GM18858 (cell line): Measurements from ENCODE around the gene CAPN5.

Experiments used
- ATAC-seq: cut with Tn5 transposase; IDR thresholded peaks from one replicate; pipeline ENCODE4 v1.9.1; 2021; ENCODE audit not compliant: unreplicated experiment

CAPN5 gene

DNA sequence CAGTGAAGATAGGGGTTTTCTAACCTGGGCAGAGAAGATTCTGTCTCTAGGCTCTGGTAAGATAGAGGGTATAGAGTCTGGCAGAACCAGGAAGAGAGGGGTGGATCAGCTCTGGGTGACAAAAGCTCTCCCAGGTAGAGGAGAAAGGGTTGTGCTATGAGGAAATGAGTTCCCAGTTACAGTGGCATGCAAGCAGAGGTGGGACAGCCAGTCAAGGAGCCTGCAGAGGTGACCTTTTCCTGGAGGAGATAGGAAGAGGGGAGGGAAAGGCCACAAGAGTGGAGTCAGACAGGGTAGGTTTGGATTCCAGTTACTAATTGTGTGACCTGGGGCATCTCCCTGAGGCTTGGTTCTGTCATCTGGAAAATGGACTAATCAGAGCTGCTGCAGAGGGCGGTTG, 3.4 kb upstream of the CAPN5 start:
- ATAC-seq = no peak

DNA sequence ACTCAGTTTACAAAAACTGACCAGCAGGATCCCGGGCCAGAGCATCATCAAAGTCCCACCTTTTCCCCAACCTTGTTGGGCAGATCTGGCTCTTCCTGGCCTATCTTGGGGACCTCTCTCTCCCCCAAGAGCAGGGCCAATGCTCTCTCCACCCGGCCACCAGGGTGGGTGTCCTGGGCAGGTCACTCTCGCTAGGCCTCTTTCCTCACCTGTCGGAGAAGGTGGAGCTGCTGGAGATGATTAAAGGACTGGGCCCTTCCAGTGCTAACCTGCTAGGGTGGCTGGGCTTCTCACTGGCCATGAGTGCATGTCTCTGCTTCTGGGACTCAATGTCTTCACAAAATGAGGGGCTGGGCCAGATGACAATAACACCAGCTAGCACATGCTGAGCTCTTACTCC, 2.9 kb upstream of the CAPN5 start:
- ATAC-seq = no peak

DNA sequence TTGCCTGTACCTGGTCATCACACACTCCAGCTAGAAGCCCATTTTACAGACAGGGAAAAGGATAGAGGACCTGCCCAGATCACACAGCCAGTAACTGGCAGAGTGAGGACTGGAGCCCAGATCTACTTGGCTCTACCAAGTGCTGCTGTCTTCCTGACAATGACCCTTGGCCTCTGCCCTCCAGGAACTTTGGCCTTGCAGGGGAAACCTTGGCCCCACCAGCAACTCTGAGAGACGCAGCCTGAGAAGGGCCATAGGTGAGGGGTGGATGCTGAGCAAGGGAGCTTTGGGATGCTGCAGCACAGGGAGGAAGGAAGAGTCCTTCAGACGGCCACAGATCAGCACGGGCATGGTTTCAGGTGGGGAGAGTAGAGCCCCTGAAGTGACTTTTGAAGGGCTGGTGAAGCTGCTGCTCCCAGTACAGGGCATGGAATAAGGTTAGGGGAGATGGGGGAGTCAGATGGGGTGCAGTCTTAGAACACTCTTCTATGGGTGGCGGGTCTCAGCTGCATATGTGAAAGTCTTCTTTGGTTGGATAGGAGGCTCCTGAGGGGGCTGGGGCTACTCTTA, 2.0 kb upstream of the CAPN5 start:
- ATAC-seq = no peak

DNA sequence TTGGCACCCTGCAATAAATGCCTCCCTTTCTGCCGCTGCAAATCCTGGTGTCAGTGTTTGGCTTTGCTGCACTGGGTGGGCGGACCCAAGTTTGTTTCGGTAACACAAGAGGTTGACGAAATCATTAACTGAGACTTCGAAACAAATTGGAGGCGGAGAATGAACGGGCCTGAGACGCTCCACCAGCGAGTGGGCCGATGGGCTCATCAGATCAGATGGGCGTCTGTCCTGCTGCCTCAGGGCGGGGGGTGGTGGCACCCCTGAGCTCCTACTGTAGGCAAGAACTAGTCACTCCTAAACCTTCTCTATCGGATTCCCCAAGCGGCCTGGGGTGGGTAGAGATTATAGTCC, 918 bp upstream of the CAPN5 start:
- ATAC-seq = no peak

DNA sequence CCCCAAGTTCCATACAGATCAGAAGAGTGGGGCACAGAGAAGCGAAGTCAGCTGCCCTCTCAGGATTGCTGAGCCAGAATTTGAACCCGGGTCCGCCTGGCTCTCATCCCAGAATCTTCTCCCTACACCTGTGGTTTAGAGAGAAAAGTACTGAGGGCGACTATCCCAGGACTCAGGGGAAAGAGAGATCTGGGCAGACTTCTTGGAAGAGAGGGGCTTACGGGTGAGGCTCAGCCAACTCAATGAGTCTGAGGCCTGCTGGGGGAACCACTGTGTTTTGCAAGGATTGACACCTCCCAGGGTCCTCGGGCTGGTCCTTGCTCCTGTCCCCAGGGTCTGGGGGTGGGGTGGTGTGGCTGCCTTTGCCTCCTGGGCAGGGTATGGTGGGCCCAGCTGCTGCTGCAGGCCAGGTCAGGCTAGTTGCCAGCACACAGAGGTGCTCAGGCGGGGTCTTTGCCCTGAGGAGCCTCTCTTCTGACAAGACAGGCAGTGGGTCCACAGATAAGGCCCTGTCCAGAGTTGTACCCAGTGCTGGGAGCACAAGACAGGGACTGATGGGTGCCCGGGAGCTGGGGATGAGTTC, 1.2 kb downstream of the CAPN5 start:
- ATAC-seq = no peak

DNA sequence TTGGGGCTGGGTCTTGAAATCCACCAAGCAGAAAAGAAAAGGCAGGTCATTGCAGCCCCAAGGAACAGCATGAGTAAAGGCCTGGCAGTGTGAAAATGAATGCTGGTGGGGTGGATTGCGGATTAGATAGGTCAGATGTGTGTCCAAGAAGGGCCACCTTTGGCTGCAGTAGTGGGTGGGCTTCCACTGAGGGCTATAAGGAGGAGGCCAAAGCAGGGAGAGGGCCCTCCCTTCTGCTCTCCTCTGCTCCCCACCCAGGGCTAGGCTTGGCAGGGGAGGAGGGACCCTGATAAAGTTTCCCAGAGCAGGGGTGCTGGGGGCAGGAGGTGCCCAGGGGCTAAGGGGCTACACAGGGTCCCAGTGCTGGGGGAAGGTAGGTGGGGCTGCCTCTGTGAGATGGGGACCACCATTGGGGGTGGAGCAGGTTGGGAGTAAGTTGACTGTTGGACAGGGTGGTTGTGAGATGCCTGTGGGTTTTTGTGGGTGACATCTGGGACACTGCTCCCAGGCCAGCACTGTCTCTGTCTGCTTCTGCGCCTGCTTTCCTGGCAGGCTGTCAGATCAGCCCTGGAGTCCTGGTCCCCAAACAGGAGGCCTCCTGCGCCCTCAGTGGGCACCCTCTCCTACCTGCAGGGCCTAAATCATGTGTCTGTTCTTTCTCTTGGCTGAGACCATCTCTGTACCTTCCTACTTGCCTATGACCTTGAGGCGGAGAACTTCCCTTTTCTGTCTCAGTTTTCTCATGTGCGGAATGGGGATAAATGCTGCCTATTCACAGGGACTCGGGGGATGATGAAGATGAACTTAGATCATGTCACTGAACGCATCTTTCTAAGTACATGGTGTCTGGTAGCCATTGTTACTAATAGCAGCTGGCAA, 1.9 kb downstream of the CAPN5 start:
- ATAC-seq = no peak

DNA sequence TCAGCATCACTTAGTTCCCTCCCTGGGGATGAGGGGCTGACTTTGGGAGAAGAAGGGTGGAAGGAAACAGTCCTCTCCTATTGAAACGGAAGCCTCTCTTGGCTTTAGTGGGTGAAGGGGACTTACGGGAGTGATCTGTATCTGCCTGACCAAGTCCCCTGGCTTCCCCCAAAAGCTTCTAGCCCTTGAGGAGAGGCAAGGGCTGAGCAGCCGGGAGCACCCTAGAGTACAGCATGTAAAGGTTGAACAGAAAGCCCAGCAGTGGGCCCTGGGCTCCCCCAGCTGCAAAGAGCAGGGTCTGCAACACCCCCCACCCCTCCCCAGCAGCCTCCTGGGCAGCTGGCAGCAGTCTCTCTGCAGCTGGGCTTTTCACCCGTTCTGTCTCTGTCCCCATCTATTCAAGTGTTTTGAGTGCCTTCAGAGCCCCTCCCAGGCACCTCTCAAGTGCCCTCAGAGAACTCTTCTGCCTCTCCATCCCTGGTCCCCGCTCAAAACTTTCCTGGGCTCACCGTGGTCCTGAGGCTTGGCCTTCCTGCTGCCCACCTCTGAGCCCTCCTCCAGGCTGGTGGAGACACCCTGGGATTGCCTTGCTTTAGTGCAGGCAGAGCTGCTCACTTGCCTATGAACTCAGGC, 2.7 kb downstream of the CAPN5 start:
- ATAC-seq = no peak

DNA sequence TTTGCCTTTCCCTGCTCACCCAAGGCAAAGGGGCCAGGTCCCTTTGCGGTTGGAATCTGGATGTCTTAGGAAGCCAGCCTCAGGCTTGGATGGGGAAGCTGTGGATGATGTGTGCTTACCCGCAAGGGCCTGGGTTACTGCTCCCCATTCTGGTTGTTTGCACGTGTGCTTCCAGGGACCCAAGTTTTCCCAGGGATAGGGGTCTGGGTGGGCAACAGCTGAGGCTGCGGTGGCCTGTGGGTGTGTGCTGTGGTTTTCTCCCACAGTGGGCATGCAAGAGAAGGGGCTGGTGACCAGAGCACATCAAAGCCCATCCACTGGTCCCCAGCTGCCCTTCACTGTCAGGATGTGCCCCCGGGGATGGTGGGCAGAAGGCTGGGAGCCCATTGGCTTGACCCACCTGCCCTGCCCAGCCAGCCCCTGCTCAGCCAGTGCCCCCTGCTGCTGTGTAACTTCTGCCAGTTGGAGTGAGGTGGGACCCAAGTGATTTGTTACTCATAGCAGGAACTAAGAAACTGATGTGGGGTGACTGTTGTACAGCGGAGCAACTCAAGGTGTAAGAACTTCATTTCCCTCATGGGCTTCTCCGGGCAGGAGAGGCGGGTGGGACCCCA, 3.3 kb downstream of the CAPN5 start:
- ATAC-seq = no peak

DNA sequence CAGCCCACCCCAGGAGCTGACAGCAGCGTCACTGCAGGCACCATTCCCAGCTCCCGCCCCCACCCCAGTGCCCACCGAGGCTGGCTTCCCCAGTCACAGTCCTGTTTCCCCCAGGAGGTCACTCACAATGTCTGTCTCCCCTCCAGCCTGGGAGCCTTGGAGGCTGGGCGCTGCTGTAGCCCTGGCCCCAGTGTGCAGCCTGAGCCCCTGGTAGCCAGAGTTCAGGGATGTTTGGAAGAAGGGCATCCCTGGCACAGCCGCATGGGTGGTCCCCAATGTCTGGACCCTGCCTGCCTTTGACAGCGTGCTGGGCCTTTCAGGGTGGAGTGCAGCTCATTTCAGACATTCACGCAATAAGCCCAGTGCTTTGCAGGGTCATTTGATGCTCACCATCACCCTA, 4.3 kb downstream of the CAPN5 start:
- ATAC-seq = no peak

DNA sequence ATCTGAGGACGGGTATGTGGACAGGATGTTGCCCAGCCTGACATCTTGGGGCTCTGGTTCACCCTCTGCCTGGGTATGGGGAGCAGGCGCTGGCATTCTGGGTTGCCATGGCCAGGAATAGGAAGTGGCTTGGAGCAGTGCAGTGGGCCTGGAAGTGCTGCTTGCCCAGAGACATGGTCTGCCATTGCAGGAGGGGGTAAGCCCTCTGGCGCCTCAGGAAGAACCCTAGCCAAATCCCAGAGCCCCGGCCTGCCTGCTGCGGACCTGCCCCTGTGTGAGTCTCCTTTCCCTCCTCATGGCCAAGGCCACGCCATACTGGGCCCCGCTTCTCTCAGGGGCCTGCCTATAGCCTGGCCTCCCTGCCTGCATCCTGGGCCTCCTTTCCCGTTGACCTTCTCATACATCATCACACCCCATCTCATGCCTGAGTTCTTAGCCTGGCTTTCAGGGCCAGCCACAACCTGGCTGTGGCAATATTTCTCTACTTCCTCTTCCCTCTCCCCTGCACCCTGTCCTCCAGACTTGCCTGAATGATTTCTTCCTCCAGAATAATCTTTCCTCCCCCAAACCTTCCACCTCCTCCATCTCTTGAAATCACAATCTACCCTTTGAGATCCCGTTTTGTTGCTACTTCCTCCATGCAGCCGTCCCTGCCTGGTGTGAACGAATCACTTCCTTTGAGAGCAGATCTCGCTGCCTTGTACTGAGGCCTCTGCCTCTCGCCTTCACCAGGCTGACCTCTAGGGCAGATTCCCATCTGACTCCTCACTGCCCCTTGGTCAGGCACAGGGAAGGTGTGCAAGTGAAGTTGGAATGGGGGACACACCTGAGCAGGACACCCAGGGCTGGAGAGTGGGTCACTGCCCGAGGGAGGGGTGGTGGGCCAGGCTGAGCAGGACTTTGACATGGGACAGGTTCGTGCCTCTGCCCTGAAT, 5.2 kb downstream of the CAPN5 start:
- ATAC-seq = no peak

DNA sequence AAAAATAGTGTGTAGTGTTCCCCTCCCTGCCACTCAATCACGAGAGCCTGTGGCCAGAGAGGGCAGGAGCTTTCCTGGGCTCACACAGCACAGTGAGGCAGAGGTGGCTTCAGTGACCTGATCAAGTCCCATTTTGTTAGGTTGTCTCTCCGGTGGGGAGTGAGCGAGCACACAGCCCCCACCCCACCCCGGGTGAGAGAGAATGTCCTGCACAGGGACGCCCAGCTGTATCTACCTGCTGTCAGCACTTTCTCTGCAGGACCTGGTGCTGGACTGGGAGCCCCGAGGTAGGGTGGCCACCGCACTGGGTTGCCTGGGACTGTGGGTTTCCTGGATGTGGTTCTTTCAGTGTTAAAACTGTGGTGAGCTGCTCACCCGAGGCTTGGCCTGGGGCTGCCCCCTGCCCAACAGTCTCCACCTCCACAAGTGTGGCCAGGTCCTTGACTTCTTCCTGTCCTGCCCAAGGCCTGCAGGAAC, 6.1 kb downstream of the CAPN5 start:
- no peak for ATAC-seq

DNA sequence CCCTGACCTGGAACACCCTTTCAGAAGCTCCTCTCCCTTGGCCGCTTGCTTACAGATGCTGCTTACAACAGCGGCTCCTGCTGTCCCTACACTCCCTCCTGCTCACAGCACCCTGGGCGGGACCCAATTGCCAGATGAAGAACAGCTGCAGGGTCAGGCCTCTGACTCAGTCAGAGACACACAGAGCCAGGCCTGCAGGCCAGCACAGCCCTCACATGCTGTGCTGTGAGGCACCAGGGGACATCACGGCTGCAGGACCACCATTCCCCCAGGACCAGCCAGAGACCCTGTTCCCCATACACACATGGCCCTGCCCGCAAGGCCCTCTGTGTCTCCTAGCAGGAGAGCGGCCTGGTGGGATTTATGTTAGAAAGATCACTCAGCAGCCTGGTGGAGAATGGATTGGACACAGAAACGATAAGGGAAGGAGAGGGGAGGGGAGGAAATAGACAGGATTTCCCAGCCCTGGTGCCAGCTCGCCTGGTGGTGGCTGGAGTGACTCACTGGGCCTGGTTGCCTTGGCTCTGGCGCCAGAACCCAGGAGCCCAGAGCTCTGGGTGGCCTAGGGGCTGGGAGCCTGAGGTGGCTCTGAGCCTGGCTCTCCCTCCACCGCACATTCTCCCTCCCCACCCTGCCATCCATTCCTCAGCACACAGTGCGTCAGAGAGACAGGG, 6.7 kb downstream of the CAPN5 start:
- ATAC-seq = no peak

DNA sequence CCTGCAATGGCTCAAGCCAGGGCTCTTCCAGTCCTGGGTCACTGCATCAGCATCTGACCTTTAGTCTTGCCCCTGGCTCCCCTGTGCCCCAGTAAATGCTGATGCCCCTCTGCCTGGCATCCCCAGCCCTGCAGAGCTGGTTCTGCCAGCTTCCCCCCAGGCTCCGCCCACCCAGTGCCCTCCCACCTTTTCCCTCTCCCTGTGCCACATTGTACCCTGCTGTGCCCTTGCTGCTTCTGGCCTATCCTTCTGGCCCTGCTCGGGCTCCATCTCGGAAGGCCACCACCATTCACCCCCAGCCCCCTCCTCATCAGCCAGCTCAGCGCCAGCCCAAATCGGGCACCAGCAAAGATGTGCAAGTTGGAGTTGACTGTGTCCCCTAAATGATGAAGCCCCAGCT, 7.4 kb downstream of the CAPN5 start:
- ATAC-seq = no peak

DNA sequence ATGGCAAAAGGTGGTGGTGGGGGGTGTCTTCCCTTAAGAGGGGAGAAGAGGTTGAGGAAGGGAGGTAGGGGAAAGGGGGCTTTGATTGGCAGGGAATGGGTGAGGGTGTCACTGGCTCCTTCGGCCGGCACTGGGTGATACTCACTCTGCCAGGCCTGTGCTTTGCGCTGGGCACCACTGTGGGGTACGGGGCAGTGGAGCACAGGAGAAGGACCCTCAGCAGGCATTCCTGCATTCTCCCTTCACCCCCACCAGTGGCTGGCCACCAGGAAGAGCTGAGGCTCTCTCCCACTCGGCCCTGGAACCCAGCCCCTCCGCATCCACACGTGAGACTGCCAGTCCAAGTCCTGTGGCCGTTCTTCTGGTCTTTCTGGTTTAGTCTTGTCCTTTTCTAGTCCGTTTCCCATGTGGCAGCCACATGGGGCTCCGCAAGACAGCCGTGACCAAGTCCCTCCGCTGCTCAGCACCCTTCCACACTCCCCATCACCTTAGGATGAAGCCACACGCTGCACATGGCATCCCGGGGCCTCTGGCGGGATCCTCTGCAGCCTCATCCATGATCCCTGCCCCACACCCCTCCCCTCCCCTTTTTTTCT, 8.0 kb downstream of the CAPN5 start:
- no peak for ATAC-seq

DNA sequence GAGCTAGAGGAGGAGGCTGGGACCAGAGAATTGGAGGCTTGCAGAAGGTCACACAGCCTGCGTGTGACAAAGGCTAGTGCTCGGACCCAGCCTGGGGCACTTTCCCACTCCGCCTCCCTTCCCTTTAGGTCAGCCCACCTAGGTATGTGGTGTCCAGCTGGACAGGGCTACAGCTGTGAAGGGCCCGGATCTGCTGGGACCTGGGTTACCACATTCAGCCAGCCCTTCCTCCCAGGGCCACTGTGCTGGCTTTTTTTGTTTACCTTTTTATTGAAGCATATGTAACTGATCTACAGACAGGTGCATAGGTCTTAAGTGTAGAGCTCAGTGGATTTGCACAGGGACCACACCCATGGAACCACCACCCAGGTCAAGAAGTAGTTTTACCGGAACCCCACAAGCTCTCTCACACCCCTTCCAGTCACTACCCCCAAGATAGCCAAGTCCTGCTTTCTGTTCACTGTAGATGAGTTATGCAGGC, 8.7 kb downstream of the CAPN5 start:
- ATAC-seq = no peak

DNA sequence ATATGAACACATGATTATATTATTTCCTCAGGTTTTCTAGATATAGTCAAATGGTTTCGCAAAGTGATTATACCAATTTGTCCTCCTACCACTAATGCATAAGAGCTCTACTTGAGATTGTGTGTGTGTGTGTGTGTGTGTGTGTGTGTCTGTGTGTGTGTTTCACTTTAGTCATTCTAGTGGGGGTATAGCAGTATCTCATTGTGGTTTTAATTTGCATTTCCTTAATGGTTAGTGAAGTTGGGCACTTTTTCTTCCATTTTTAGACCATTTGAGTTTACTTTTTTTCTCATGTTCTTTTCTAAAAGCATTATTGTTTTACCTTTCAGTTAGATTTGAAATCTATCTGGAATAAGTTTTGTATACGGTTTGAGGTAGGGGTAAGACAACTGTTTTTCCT, 12.9 kb downstream of the CAPN5 start:
- no peak for ATAC-seq

DNA sequence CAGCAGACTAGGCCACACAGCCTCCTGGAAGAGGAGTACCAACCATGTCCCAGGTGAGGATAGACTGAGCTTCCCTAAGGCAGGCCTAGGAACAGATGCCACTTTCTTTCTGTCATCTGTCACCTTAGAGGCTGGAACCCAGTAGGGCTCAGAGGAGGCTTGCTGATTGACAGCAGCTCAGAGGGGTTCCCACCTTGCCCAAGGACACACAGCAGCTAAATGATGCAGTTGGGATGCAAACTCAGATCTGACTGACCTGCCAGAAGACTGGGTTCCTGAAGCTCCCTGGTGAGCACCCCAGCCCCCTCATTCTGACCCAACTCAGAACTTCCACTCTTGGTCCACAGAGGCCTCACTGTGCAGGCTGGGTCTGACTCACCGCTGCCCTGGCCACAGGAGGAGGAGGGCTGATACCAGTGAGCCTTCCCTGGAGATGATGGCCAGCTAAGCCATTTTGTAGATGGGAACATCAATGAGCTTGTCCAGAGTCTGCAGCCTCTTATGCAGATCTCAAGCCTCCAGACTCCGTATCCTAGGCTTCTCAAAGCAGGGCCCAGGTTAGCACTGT, 14.0 kb downstream of the CAPN5 start:
- ATAC-seq = no peak

DNA sequence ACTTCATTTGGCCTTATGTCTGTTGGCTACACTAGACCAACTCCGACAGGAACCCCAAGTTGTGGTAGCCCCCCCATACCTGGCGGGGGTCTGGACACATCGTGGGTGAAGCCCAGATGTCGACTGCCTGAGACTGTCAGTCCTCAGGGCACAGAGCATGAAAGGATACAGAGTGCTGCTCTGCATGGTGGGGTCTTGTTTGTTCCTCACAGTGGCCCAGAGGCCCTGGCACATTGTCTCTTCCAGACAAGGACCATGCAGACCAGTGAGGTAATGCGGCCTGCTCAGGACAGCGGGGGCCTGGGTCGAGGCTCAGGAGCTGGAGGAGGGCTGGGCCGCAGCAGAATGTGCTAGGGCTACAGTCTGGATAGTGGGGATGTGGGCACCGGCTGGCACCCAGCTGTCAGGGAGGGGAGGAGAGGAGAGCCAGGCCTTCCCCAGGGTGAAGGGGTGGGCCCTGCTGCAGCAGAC, 14.6 kb downstream of the CAPN5 start:
- no peak for ATAC-seq
